VCaP (cell line): Measurements from ENCODE around the gene RELCH.

Experiments
- H3K27ac ChIP-seq: fragments of 450-650 bp; 2 replicates; pipeline ENCODE4 v1.5.1; 2017
- CTCF ChIP-seq: fragments of 450-650 bp; conservative IDR thresholded peaks from 2 replicates; pipeline ENCODE4 v1.5.1; 2017; ENCODE audit warnings: mild to moderate bottlenecking, moderate library complexity

The RELCH gene

GRCh38 chr18:62343316-62343715 lies 156.3 kb downstream of the RELCH start:
- H3K27ac ChIP-seq, result no peak overlapping the region
- no peak for TF ChIP-seq CTCF

GRCh38 chr18:62345909-62346308 lies 158.9 kb downstream of the RELCH start:
- TF ChIP-seq CTCF, result no peak
- H3K27ac ChIP-seq, result no peak overlapping the region

GRCh38 chr18:62346333-62347088 lies 159.5 kb downstream of the RELCH start:
- no peak for TF ChIP-seq CTCF
- H3K27ac ChIP-seq, result no peak overlapping the region

- no peak overlapping the region for H3K27ac ChIP-seq
- TF ChIP-seq CTCF, result no peak
These were observed 160.0 kb downstream of the RELCH start for GRCh38 chr18:62347089-62347506.

GRCh38 chr18:62348474-62348873 lies 161.4 kb downstream of the RELCH start:
- no peak overlapping the region for H3K27ac ChIP-seq
- TF ChIP-seq CTCF, result no peak

GRCh38 chr18:62353170-62353569 lies 166.1 kb downstream of the RELCH start:
- H3K27ac ChIP-seq, result no peak overlapping the region
- no peak for TF ChIP-seq CTCF

- TF ChIP-seq CTCF, result no peak
- no peak overlapping the region for H3K27ac ChIP-seq
These were observed 167.1 kb downstream of the RELCH start for GRCh38 chr18:62354151-62354550.
